IMR-90 (cell line): ENCODE measurements around the gene STX16. TPM values are rescaled to one million over a fixed set of nuclear protein-coding genes. Genes with fewer than 3 reads are reported as not detected.

Experiments
- ATAC-seq: fragments of 200-7000 bp; cut with Tn5 transposase; 2 replicates; pipeline ENCODE4 v1.9.1; 2020; ENCODE audit warnings: low read depth, mild to moderate bottlenecking, moderate library complexity
- BruUV-seq: library from RNA; stranded (reverse); fragments of 400-500 nt; replicated peaks from 2 replicates; lab custom pipeline; 2021; lab: Mats Ljungman, UMichigan
- CTCF ChIA-PET: fragments of 300-600 bp; formaldehyde crosslinking; extraction: SDS; loops from one replicate; lab custom pipeline; 2021; ENCODE audit warnings: antibody characterized with exemption; lab: Yijun Ruan, JAX
- POLR2A ChIA-PET: fragments of 300-600 bp; sonication (Branson Sonifier 250); formaldehyde crosslinking; loops from one replicate; lab custom pipeline; 2022; ENCODE audit warnings: antibody characterized with exemption; ENCODE audit not compliant: unreplicated experiment; lab: Charles Lee
- DNase-seq: peaks from one replicate; pipeline ENCODE4 v3.0.0; 2013
- H2AFZ ChIP-seq: replicated peaks from 2 replicates; pipeline ENCODE3; 2013; ENCODE audit warnings: low read length, mild to moderate bottlenecking; ENCODE audit not compliant: poor library complexity
- H2AK5ac ChIP-seq: 2 replicates; pipeline ENCODE4 v1.6.1; 2013; ENCODE audit warnings: low read depth, low read length, inconsistent platforms
- H2AK9ac ChIP-seq: replicated peaks from 2 replicates; pipeline ENCODE3; 2013; ENCODE audit warnings: mild to moderate bottlenecking, low read depth, low read length, moderate library complexity; ENCODE audit not compliant: poor library complexity
- H2BK120ac ChIP-seq: 2 replicates; pipeline ENCODE4 v1.6.1; 2013; ENCODE audit warnings: low read depth, low read length, inconsistent platforms
- H2BK15ac ChIP-seq: 3 replicates; pipeline ENCODE4 v1.6.1; 2013; ENCODE audit warnings: low read depth, low read length, inconsistent platforms
- H2BK20ac ChIP-seq: 2 replicates; pipeline ENCODE4 v1.6.1; 2013; ENCODE audit warnings: low read depth, mild to moderate bottlenecking, inconsistent platforms, low read length, moderate library complexity
- H2BK5ac ChIP-seq: 2 replicates; pipeline ENCODE4 v1.6.1; 2013; ENCODE audit warnings: mild to moderate bottlenecking, low read depth, low read length, inconsistent platforms; ENCODE audit not compliant: poor library complexity, severe bottlenecking
- H3K14ac ChIP-seq: replicated peaks from 2 replicates; pipeline ENCODE4 v1.6.1; 2013; ENCODE audit warnings: low read depth, low read length, inconsistent platforms
- H3K18ac ChIP-seq: 2 replicates; pipeline ENCODE4 v1.6.1; 2013; ENCODE audit warnings: low read depth, low read length, control low read depth
- H3K23ac ChIP-seq: 2 replicates; pipeline ENCODE4 v1.6.1; 2013; ENCODE audit warnings: low read depth, low read length, inconsistent platforms
- H3K27ac ChIP-seq: 2 replicates; pipeline ENCODE4 v1.5.1; 2013; ENCODE audit warnings: mild to moderate bottlenecking, control low read depth, low read length; ENCODE audit not compliant: insufficient read depth
- H3K27me3 ChIP-seq: 2 replicates; pipeline ENCODE4 v1.6.1; 2013; ENCODE audit warnings: low read length; ENCODE audit not compliant: control insufficient read depth, insufficient read depth
- H3K36me3 ChIP-seq: 2 replicates; pipeline ENCODE4 v1.6.1; 2013; ENCODE audit warnings: low read length, mixed read lengths; ENCODE audit not compliant: control insufficient read depth, insufficient read depth
- H3K4ac ChIP-seq: 2 replicates; pipeline ENCODE4 v1.6.1; 2013; ENCODE audit warnings: low read depth, low read length, inconsistent platforms
- H3K4me1 ChIP-seq: 2 replicates; pipeline ENCODE4 v1.6.1; 2013; ENCODE audit warnings: low read length, mixed read lengths; ENCODE audit not compliant: control insufficient read depth, insufficient read depth
- H3K4me2 ChIP-seq: 2 replicates; pipeline ENCODE4 v1.6.1; 2013; ENCODE audit warnings: low read depth, mild to moderate bottlenecking, control low read depth, low read length, moderate library complexity
- H3K4me3 ChIP-seq: 2 replicates; pipeline ENCODE4 v1.5.1; 2013; ENCODE audit warnings: low read depth, mild to moderate bottlenecking, control low read depth, low read length, moderate library complexity; ENCODE audit not compliant: insufficient read depth
- H3K56ac ChIP-seq: 2 replicates; pipeline ENCODE4 v1.6.1; 2013; ENCODE audit warnings: low read length, inconsistent platforms; ENCODE audit not compliant: insufficient read depth; ENCODE audit errors: extremely low read depth
- H3K79me1 ChIP-seq, 2 experiments: 2 replicates each; pipeline ENCODE4 v1.6.1; 2013; ENCODE audit warnings: low read length in 2 of 2, inconsistent platforms in 1 of 2, low read depth in 1 of 2
- H3K9ac ChIP-seq: 2 replicates; pipeline ENCODE4 v1.6.1; 2013; ENCODE audit warnings: low read depth, low read length, control low read depth
- H3K9me1 ChIP-seq: 2 replicates; pipeline ENCODE4 v1.6.1; 2013; ENCODE audit warnings: low read length, inconsistent platforms; ENCODE audit not compliant: insufficient read depth
- H3K9me3 ChIP-seq: 2 replicates; pipeline ENCODE4 v1.6.1; 2013; ENCODE audit warnings: low read length; ENCODE audit not compliant: control insufficient read depth, insufficient read depth
- H4K20me1 ChIP-seq: 2 replicates; pipeline ENCODE4 v1.6.1; 2013; ENCODE audit warnings: low read length, inconsistent platforms; ENCODE audit not compliant: insufficient read depth
- H4K5ac ChIP-seq: 2 replicates; pipeline ENCODE4 v1.6.1; 2013; ENCODE audit warnings: mild to moderate bottlenecking, low read depth, low read length, control low read depth
- H4K8ac ChIP-seq, 2 experiments: 2 replicates each; pipeline ENCODE4 v1.6.1; 2013; ENCODE audit warnings: low read depth in 2 of 2, low read length in 2 of 2, control low read depth in 1 of 2, inconsistent platforms in 1 of 2
- H4K91ac ChIP-seq: 2 replicates; pipeline ENCODE4 v1.6.1; 2013; ENCODE audit warnings: low read depth, low read length, inconsistent platforms; ENCODE audit not compliant: insufficient read depth
- FOS ChIP-seq: fragments of 150-350 bp; IDR thresholded peaks from 2 replicates; pipeline ENCODE4 v1.6.1; 2016; ENCODE audit warnings: low read depth, low read length
- WGBS, 2 experiments: methylation state at CpG; one replicate each; pipeline versions ENCODE4 v1.1.5 to v1.1.7; 2013; ENCODE audit warnings: missing lambda C conversion rate in 2 of 2; ENCODE audit not compliant: insufficient read length in 1 of 2; ENCODE audit errors: extremely low coverage in 2 of 2; 5-methylcytosine and 5-hydroxymethylcytosine counted together
- dilution Hi-C: fragments of 300-500 bp; cut with HindIII; formaldehyde crosslinking; loops from one replicate; pipeline ENCODE4 v1.14.3; 2018; ENCODE audit warnings: low sequenced_read_pairs; ENCODE audit not compliant: unreplicated experiment
- in situ Hi-C: fragments of 300-500 bp; cut with MboI; formaldehyde crosslinking; loops from 3 replicates; pipeline ENCODE4 v1.14.3; 2019; ENCODE audit warnings: low sequenced_read_pairs, inconsistent platforms, mixed read lengths
- intact Hi-C: fragments of 100-400 bp; cut with micrococcal nuclease; formaldehyde crosslinking; loops from 2 replicates; pipeline ENCODE4 v1.10.0; 2022
- polyA plus RNA-seq, 3 experiments: library from polyadenylated mRNA; depleted of rRNA; stranded (reverse); fragments of >200 nt; gene quantifications; 2 replicates each; pipeline ENCODE4 v1.2.3, GENCODE V29; 2012; ENCODE audit warnings: low replicate concordance in 1 of 3
- total RNA-seq: library from RNA; depleted of rRNA; stranded (reverse); fragments of >200 nt; gene quantifications from 2 replicates; pipeline ENCODE4 v1.2.3, GENCODE V29; 2012

The STX16 gene
- total and polyA plus RNA-seq, 2 of the 4 experiments (the other 2 are of a cell fraction): 26.9 to 58.2 TPM

DNA sequence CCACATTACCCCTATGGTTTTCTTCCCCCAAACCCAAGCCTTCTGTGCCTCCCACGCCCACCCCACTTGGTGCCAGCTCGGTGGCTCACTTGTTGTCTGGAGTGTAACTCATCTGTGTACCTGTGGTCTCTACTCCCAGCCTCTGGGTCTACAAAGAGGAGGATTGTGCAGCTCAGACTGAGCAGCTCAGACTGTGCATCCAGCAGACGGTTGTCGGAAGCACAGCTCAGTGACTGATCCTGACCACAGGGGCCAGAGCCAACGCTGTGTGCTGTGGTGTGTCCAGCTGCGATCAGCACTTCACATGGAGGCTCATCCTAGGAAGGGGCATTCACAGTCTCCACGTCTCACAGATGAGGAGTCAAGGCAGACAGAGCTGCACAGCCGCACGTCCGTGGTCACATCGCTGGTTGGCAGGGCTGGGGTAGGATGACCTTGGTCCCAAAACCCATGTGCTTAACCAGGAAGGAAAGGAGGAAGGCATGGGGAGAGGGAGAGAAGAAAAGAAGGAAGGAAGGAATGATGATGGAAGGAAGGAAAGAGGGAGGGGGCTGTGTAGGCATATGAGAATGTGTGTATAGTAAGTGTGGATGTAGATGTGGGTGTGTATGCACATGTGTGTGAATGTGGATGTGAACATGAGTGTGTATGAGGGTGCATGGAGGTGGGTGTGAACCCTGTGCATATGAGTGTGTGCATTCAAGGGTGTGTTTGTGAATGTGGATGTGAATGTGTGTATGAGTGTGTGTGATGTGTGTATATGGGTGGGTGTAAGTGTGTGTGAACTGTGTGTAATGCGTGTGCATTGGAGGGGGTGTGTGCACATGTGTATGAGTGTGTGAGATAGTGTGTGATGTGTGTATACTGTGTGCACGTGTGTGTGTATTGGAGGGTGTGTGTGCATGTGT is 28.2 kb upstream of the STX16 start:
- no peaks in the 10 kb centered on the region for H3K36me3 ChIP-seq
- no peak overlapping the region for H3K9ac ChIP-seq
- peak overlapping the region; percentile 12 for H2AK9ac ChIP-seq
- POLR2A ChIA-PET: interaction anchor here (0.6 kb wide), 1 partner anchor 397 kb away, joined by 3 read pairs; no protein-coding TSS in a partner anchor
- H4K8ac ChIP-seq: peak overlapping the region; percentile 65 to 97
- in situ Hi-C loops: no loop called here
- peak overlapping the region; percentile 99 for H2BK15ac ChIP-seq
- peak overlapping the region; percentile 100 for H2AK5ac ChIP-seq
- H4K91ac ChIP-seq: peak overlapping the region; percentile 91
- H3K27me3 ChIP-seq: no peaks in the 10 kb centered on the region
- peaks cover 0 to 11% of the 10 kb centered on the region in 2 experiments; a peak in 2 of 4 replicates for H3K79me1 ChIP-seq
- H3K18ac ChIP-seq: peak overlapping the region; percentile 86; the same call in 1 of the 2 replicates
- H2BK120ac ChIP-seq: peak overlapping the region; percentile 99
- no peak for TF ChIP-seq FOS
- peak overlapping the region; percentile 100 for H3K4ac ChIP-seq
- H3K4me2 ChIP-seq: no peak overlapping the region; the same call in 1 of the 2 replicates
- peak overlapping the region; percentile 88 for H2AFZ ChIP-seq
- H4K5ac ChIP-seq: peak overlapping the region; percentile 31
- dilution Hi-C loops: no loop called here
- peaks cover 36% of the 10 kb centered on the region for H3K9me1 ChIP-seq
- ATAC-seq (no peak), DNase-seq (peak; percentile 33)
- H2BK5ac ChIP-seq: peak overlapping the region; percentile 82
- H3K23ac ChIP-seq: peak overlapping the region; percentile 79
- 83% methylated on average over 12 of the region's 13 CpGs; no CpG with 5 or more reads in 1 of the 2 experiments for WGBS, 2 experiments
- H3K14ac ChIP-seq: peak overlapping the region; percentile 96
- no peak overlapping the region; the same call in 1 of the 2 replicates for H3K27ac ChIP-seq
- CTCF ChIA-PET: interaction anchor here (1.1 to 1.3 kb wide), 3 partner anchors 12 to 25 kb away, joined by 3 to 4 read pairs (median 4); no protein-coding TSS in a partner anchor
- H3K4me1 ChIP-seq: peaks cover 30% of the 10 kb centered on the region
- H3K4me3 ChIP-seq: no peak overlapping the region
- no peaks in the 10 kb centered on the region for H3K9me3 ChIP-seq
- peak overlapping the region; percentile 99 for H2BK20ac ChIP-seq
- BruUV-seq: no TSS peak
- intact Hi-C loops: no loop called here
- no peaks in the 10 kb centered on the region for H4K20me1 ChIP-seq
- H3K56ac ChIP-seq: no peak overlapping the region
